Mesendoderm (in vitro differentiated cells): ENCODE data around the gene ZFAND2A.

ENCODE experiments used
- DNase-seq: peaks from one replicate; pipeline ENCODE4 v3.0.0; 2013
- H2AK5ac ChIP-seq: 2 replicates; pipeline ENCODE4 v1.6.1; 2013; ENCODE audit warnings: low read length, inconsistent platforms
- H2BK120ac ChIP-seq: 2 replicates; pipeline ENCODE4 v1.6.1; 2013; ENCODE audit warnings: low read depth, mild to moderate bottlenecking, low read length, moderate library complexity, mixed read lengths
- H2BK15ac ChIP-seq: replicated peaks from 2 replicates; pipeline ENCODE4 v1.6.1; 2013; ENCODE audit warnings: low read depth, mild to moderate bottlenecking, moderate library complexity
- H2BK5ac ChIP-seq: 2 replicates; pipeline ENCODE4 v1.6.1; 2013; ENCODE audit warnings: low read length, inconsistent platforms
- H3K18ac ChIP-seq: 2 replicates; pipeline ENCODE4 v1.6.1; 2013; ENCODE audit warnings: mild to moderate bottlenecking, low read length, mixed read lengths
- H3K23ac ChIP-seq: one replicate; pipeline ENCODE4 v1.6.1; 2013; ENCODE audit warnings: low read length
- H3K27ac ChIP-seq: 2 replicates; pipeline ENCODE4 v1.5.1; 2013; ENCODE audit warnings: low read depth, mild to moderate bottlenecking, inconsistent platforms, low read length, moderate library complexity
- H3K27me3 ChIP-seq: 2 replicates; pipeline ENCODE4 v1.6.1; 2013; ENCODE audit warnings: low read length, control low read depth, mild to moderate bottlenecking, inconsistent platforms; ENCODE audit not compliant: insufficient read depth, poor library complexity
- H3K36me3 ChIP-seq: 2 replicates; pipeline ENCODE4 v1.6.1; 2013; ENCODE audit warnings: low read length, inconsistent platforms; ENCODE audit not compliant: control insufficient read depth, insufficient read depth
- H3K4ac ChIP-seq: one replicate; pipeline ENCODE4 v1.6.1; 2013; ENCODE audit warnings: low read depth, mild to moderate bottlenecking, low read length, moderate library complexity
- H3K4me1 ChIP-seq: 2 replicates; pipeline ENCODE4 v1.6.1; 2013; ENCODE audit warnings: low read depth, low read length, inconsistent platforms; ENCODE audit not compliant: control insufficient read depth
- H3K4me2 ChIP-seq: 2 replicates; pipeline ENCODE4 v1.6.1; 2013; ENCODE audit warnings: low read length
- H3K4me3 ChIP-seq: 2 replicates; pipeline ENCODE4 v1.5.1; 2013; ENCODE audit warnings: mild to moderate bottlenecking, low read length
- H3K56ac ChIP-seq: one replicate; pipeline ENCODE4 v1.6.1; 2013; ENCODE audit warnings: low read length
- H3K79me1 ChIP-seq: 2 replicates; pipeline ENCODE4 v1.6.1; 2013; ENCODE audit warnings: low read length, inconsistent platforms
- H3K79me2 ChIP-seq: 2 replicates; pipeline ENCODE4 v1.6.1; 2013; ENCODE audit warnings: mild to moderate bottlenecking, low read length; ENCODE audit not compliant: control insufficient read depth, insufficient read depth
- H3K9ac ChIP-seq: 2 replicates; pipeline ENCODE4 v1.6.1; 2013; ENCODE audit warnings: low read length, inconsistent platforms
- H4K5ac ChIP-seq: one replicate; pipeline ENCODE4 v1.6.1; 2013; ENCODE audit warnings: low read length
- H4K8ac ChIP-seq: one replicate; pipeline ENCODE4 v1.6.1; 2013; ENCODE audit warnings: low read depth, mild to moderate bottlenecking, control low read depth, low read length, moderate library complexity
- WGBS: extraction: QIAGEN DNeasy Blood & Tissue Kit; methylation state at CpG from one replicate; pipeline ENCODE4 v1.1.7; 2013; ENCODE audit warnings: low lambda C conversion rate, missing lambda C conversion rate; ENCODE audit not compliant: insufficient coverage; ENCODE audit errors: extremely low coverage; 5-methylcytosine and 5-hydroxymethylcytosine counted together

Gene ZFAND2A

GRCh38 chr7:1110358-1110757 lies 49.6 kb downstream of the ZFAND2A start:
- Histone ChIP-seq H3K4me2 (no peak overlapping the region), H4K8ac (no peak overlapping the region), H3K4ac (no peak overlapping the region), H4K5ac (no peak overlapping the region), H3K79me1 (no peaks in the 10 kb centered on the region), H2BK5ac (no peak overlapping the region), H2AK5ac (no peak overlapping the region), H3K27ac (no peak overlapping the region), H3K27me3 (no peaks in the 10 kb centered on the region), H3K79me2 (no peaks in the 10 kb centered on the region), H3K23ac (no peak overlapping the region), H3K4me3 (no peak overlapping the region), H2BK120ac (no peak overlapping the region), H3K9ac (no peak overlapping the region), H3K18ac (no peak overlapping the region), H3K36me3 (no peaks in the 10 kb centered on the region), H2BK15ac (no peak overlapping the region), H3K4me1 (no peaks in the 10 kb centered on the region), H3K56ac (no peak overlapping the region)
- no CpG with 5 or more reads among the region's 28 CpGs for WGBS
- no peak for DNase-seq

GRCh38 chr7:1109581-1110310 lies 50.2 kb downstream of the ZFAND2A start:
- no peak for DNase-seq
- no peak overlapping the region for H2BK120ac ChIP-seq
- H3K18ac ChIP-seq: no peak overlapping the region
- H3K4me3 ChIP-seq: no peak overlapping the region
- no peaks in the 10 kb centered on the region for H3K36me3 ChIP-seq
- H3K9ac ChIP-seq: no peak overlapping the region
- H3K56ac ChIP-seq: no peak overlapping the region
- no peaks in the 10 kb centered on the region for H3K27me3 ChIP-seq
- H3K27ac ChIP-seq: no peak overlapping the region
- no peak overlapping the region for H4K8ac ChIP-seq
- H4K5ac ChIP-seq: no peak overlapping the region
- no peaks in the 10 kb centered on the region for H3K4me1 ChIP-seq
- H2BK15ac ChIP-seq: no peak overlapping the region
- H3K4ac ChIP-seq: no peak overlapping the region
- H2BK5ac ChIP-seq: no peak overlapping the region
- no peaks in the 10 kb centered on the region for H3K79me1 ChIP-seq
- H3K79me2 ChIP-seq: no peaks in the 10 kb centered on the region
- H3K4me2 ChIP-seq: no peak overlapping the region
- no peak overlapping the region for H3K23ac ChIP-seq
- no peak overlapping the region for H2AK5ac ChIP-seq
- WGBS: no CpG with 5 or more reads among the region's 55 CpGs

- no peaks in the 10 kb centered on the region for H3K4me1 ChIP-seq
- H3K4me2 ChIP-seq: no peak overlapping the region
- no CpG with 5 or more reads among the region's 30 CpGs for WGBS
- no peak overlapping the region for H3K23ac ChIP-seq
- H3K56ac ChIP-seq: no peak overlapping the region
- H4K5ac ChIP-seq: no peak overlapping the region
- no peak for DNase-seq
- H3K4ac ChIP-seq: no peak overlapping the region
- no peak overlapping the region for H2BK120ac ChIP-seq
- no peak overlapping the region for H2BK5ac ChIP-seq
- no peak overlapping the region for H3K18ac ChIP-seq
- no peak overlapping the region for H4K8ac ChIP-seq
- H3K36me3 ChIP-seq: no peaks in the 10 kb centered on the region
- no peaks in the 10 kb centered on the region for H3K27me3 ChIP-seq
- H3K9ac ChIP-seq: no peak overlapping the region
- H3K27ac ChIP-seq: no peak overlapping the region
- no peaks in the 10 kb centered on the region for H3K79me2 ChIP-seq
- no peak overlapping the region for H3K4me3 ChIP-seq
- no peak overlapping the region for H2AK5ac ChIP-seq
- no peak overlapping the region for H2BK15ac ChIP-seq
- H3K79me1 ChIP-seq: peaks cover 1% of the 10 kb centered on the region
Observed at GRCh38 chr7:1108264-1108920, 51.6 kb downstream of the ZFAND2A start.

- no peak overlapping the region for H4K5ac ChIP-seq
- no peak overlapping the region for H2BK120ac ChIP-seq
- no peak overlapping the region for H3K23ac ChIP-seq
- no peak overlapping the region for H2AK5ac ChIP-seq
- no peaks in the 10 kb centered on the region for H3K27me3 ChIP-seq
- H3K36me3 ChIP-seq: no peaks in the 10 kb centered on the region
- H4K8ac ChIP-seq: no peak overlapping the region
- no peak overlapping the region for H3K4me3 ChIP-seq
- H3K4me2 ChIP-seq: no peak overlapping the region
- DNase-seq: no peak
- H3K79me1 ChIP-seq: peaks cover 1% of the 10 kb centered on the region
- H3K18ac ChIP-seq: no peak overlapping the region
- no CpG with 5 or more reads among the region's 20 CpGs for WGBS
- no peak overlapping the region for H3K4ac ChIP-seq
- H3K4me1 ChIP-seq: no peaks in the 10 kb centered on the region
- no peak overlapping the region for H2BK5ac ChIP-seq
- no peak overlapping the region for H3K9ac ChIP-seq
- H3K79me2 ChIP-seq: no peaks in the 10 kb centered on the region
- no peak overlapping the region for H3K27ac ChIP-seq
- no peak overlapping the region for H2BK15ac ChIP-seq
- H3K56ac ChIP-seq: no peak overlapping the region
Observed at GRCh38 chr7:1106793-1107421, 53.1 kb downstream of the ZFAND2A start.

- no peak overlapping the region for H3K56ac ChIP-seq
- no peaks in the 10 kb centered on the region for H3K36me3 ChIP-seq
- H4K8ac ChIP-seq: no peak overlapping the region
- no peak overlapping the region for H3K4ac ChIP-seq
- no peak overlapping the region for H3K27ac ChIP-seq
- no peak overlapping the region for H2BK120ac ChIP-seq
- WGBS: no CpG with 5 or more reads among the region's 27 CpGs
- H3K4me1 ChIP-seq: no peaks in the 10 kb centered on the region
- H3K18ac ChIP-seq: no peak overlapping the region
- no peak overlapping the region for H2BK5ac ChIP-seq
- no peak overlapping the region for H3K4me3 ChIP-seq
- H4K5ac ChIP-seq: no peak overlapping the region
- H3K4me2 ChIP-seq: no peak overlapping the region
- H3K79me1 ChIP-seq: peaks cover 1% of the 10 kb centered on the region
- no peaks in the 10 kb centered on the region for H3K27me3 ChIP-seq
- H3K9ac ChIP-seq: no peak overlapping the region
- H2BK15ac ChIP-seq: no peak overlapping the region
- H2AK5ac ChIP-seq: no peak overlapping the region
- no peaks in the 10 kb centered on the region for H3K79me2 ChIP-seq
- DNase-seq: no peak
- no peak overlapping the region for H3K23ac ChIP-seq
Observed at GRCh38 chr7:1106063-1106792, 53.8 kb downstream of the ZFAND2A start.
